Ammon's horn (tissue), 1 donor: ENCODE measurements around the gene SIAE.
A peak's percentile ranks its signal among the peaks of the same experiment; 100 is the strongest.
"Not testable (repeated sequence)": the region's sequence is repeated elsewhere in the genome, so short reads cannot be mapped to it uniquely, and the experiment has no call there.

Experiments
- DNase-seq: peaks from one replicate; pipeline ENCODE4 v3.0.0-alpha.2; 2016; ENCODE audit warnings: low spot score

Gene SIAE

GRCh38 chr11:124623861-124624525, 49.5 kb downstream of the SIAE start:
- no peak for DNase-seq

GRCh38 chr11:124622531-124623451, 50.7 kb downstream of the SIAE start, which contains the start of gene TBRG1:
TSS of gene TBRG1 (plus strand) at chr11:124622864. CDS start at chr11:124623084, 220 bp downstream.
- peak; percentile 97 for DNase-seq

GRCh38 chr11:124618863-124619262, 54.7 kb downstream of the SIAE start:
- DNase-seq: no peak

- DNase-seq: no peak
Observed at GRCh38 chr11:124612567-124613246, 60.8 kb downstream of the SIAE start.

- DNase-seq: no peak
Observed at GRCh38 chr11:124612045-124612444, 61.5 kb downstream of the SIAE start.

- DNase-seq: no peak
Observed at GRCh38 chr11:124611064-124611463, 62.5 kb downstream of the SIAE start, which contains the start of gene PANX3. TSS of gene PANX3 (plus strand) at chr11:124611428. CDS start at chr11:124611557, 129 bp downstream.

- DNase-seq: no peak
Observed at GRCh38 chr11:124610295-124610694, 63.2 kb downstream of the SIAE start.

GRCh38 chr11:124608147-124608546, 65.4 kb downstream of the SIAE start:
- no peak for DNase-seq

GRCh38 chr11:124605719-124606118, 67.8 kb downstream of the SIAE start:
- peak; percentile 57 for DNase-seq

GRCh38 chr11:124602723-124603122, 70.8 kb downstream of the SIAE start:
- not testable (repeated sequence) for DNase-seq

- no peak for DNase-seq
Observed at GRCh38 chr11:124602193-124602592, 71.3 kb downstream of the SIAE start.

GRCh38 chr11:124600621-124601320, 72.8 kb downstream of the SIAE start:
- no peak for DNase-seq

GRCh38 chr11:124597626-124598025, 75.9 kb downstream of the SIAE start:
- no peak for DNase-seq

GRCh38 chr11:124595302-124595701, 78.2 kb downstream of the SIAE start:
- DNase-seq: no peak

- DNase-seq: no peak
Observed at GRCh38 chr11:124592627-124593026, 80.9 kb downstream of the SIAE start.

GRCh38 chr11:124591430-124591829, 82.1 kb downstream of the SIAE start:
- DNase-seq: no peak

- DNase-seq: peak; percentile 70
Observed at GRCh38 chr11:124586238-124586860, 87.2 kb downstream of the SIAE start.

GRCh38 chr11:124584681-124585372, 88.7 kb downstream of the SIAE start:
- DNase-seq: no peak

GRCh38 chr11:124583781-124584180, 89.8 kb downstream of the SIAE start:
- no peak for DNase-seq
